ENCODE results near the gene REN. TPM values are rescaled to one million over a fixed set of nuclear protein-coding genes. Genes with fewer than 3 reads are reported as not detected.
A peak's percentile ranks its signal among the peaks of the same experiment; 100 is the strongest.

Gene REN
- total and polyA plus RNA-seq, 9 of the 15 experiments (the other 6 are each of a cell fraction or from before 2014, with no cell fraction given) = 1.7 to 9.9 (median 3.1) TPM

DNA sequence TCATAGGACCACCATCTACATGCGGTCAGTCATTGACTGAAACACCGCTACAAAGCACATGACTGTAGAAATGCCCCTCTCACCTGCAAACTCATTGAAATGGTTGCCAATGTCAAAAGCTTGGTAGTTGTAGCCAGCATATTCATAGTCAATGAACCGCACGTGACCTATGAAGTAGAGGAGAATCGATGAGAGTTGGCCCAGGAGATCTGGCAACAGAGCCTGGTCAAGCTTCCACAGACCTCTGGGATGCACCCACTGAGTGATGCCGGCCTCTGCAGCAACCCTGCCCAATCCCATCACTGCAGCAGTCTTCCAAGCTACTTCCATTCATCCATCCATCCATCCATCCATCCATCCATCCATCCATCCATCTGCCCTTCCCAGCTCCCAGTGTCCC, 26.2 kb downstream of the REN start:
- in situ Hi-C loops (cut with MboI) (no loop called here), intact Hi-C loops (cut with micrococcal nuclease) (no loop called here)
- Histone ChIP-seq H3K79me2 (ENCODE audit: control insufficient read depth, insufficient read depth, low read length) (no peaks in the 10 kb centered on the region), H4K20me1 (replicated peaks; ENCODE audit: control insufficient read depth, insufficient read depth, low read length) (peaks cover 6% of the 10 kb centered on the region; the same call in 1 of the 2 replicates), H3K27ac (ENCODE audit: extremely low read depth, low read depth, low read length) (no peak overlapping the region), H2AFZ (ENCODE audit: low read depth, low read length) (no peak overlapping the region), H3K9me1 (ENCODE audit: control insufficient read depth, insufficient read depth, low read length) (no peaks in the 10 kb centered on the region), H3K27me3 (ENCODE audit: control insufficient read depth in 2 of 2, insufficient read depth in 2 of 2, low read length in 2 of 2) (peaks cover 27 to 55% of the 10 kb centered on the region in 2 experiments; a peak in 4 of 5 replicates), H3K4me2 (ENCODE audit: insufficient read depth, low read length) (no peak overlapping the region), H3K9me3 (replicated peaks; ENCODE audit: control insufficient read depth, insufficient read depth, low read depth, low read length) (no peaks in the 10 kb centered on the region), H3K36me3 (ENCODE audit: control insufficient read depth, insufficient read depth, low read length) (no peaks in the 10 kb centered on the region), H3K9ac (ENCODE audit: insufficient read depth in 1 of 2, low read depth in 2 of 2, low read length in 2 of 2) (no peak overlapping the region), H3K4me1 (replicated peaks in 1 of 2; ENCODE audit: control insufficient read depth in 2 of 2, insufficient read depth in 2 of 2, low read length in 2 of 2) (no peaks in the 10 kb centered on the region), H3K4me3 (no peak overlapping the region)
- ChIA-PET CTCF (ENCODE audit: low intra/inter-chr PET ratio) (no interaction called here), POLR2A (interaction anchor here (0.6 kb wide), 2 partner anchors 228 to 572 kb away, joined by 3 read pairs; no protein-coding TSS in a partner anchor)
- TF ChIP-seq ZNF224 (CRISPR knock-in tag; IDR thresholded peaks at IDR 0.05) = no peak
- no TSS peak for BruUV-seq (replicated peaks)
- ATAC-seq (no peak), DNase-seq (ENCODE audit: extremely low read depth in 1 of 4, low spot score in 3 of 4) (no peak), FAIRE-seq (no peak)
- WGBS (ENCODE audit: insufficient coverage, low coverage, missing lambda C conversion rate) = 4% methylated on average over 6 of the region's 6 CpGs

DNA sequence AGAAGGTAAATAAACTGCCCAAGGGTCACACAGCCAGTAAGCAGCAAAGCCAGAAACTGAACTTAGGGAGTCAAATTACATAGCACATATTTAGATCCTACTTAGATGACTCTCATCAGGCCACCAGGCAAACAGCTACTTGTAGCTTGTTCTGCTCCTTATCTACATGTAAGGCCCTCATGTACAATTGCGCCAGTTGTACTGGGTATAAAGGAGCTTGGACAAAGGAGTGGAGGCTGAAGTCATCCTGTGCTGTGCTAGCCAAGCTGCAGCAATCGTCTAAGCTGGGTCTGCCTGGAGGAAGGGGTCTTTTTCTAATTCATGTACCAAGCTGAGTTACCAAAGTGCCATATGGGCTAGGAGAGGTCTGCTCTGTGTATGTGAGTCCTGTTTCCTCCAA, 27.0 kb downstream of the REN start:
- Histone ChIP-seq H3K4me1 (replicated peaks in 1 of 2; ENCODE audit: control insufficient read depth in 2 of 2, insufficient read depth in 2 of 2, low read length in 2 of 2) (no peaks in the 10 kb centered on the region), H3K36me3 (ENCODE audit: control insufficient read depth, insufficient read depth, low read length) (no peaks in the 10 kb centered on the region), H2AFZ (ENCODE audit: low read depth, low read length) (no peak overlapping the region), H3K4me2 (ENCODE audit: insufficient read depth, low read length) (no peak overlapping the region), H3K9ac (ENCODE audit: insufficient read depth in 1 of 2, low read depth in 2 of 2, low read length in 2 of 2) (no peak overlapping the region), H3K9me3 (replicated peaks; ENCODE audit: control insufficient read depth, insufficient read depth, low read depth, low read length) (no peaks in the 10 kb centered on the region), H3K27ac (ENCODE audit: extremely low read depth, low read depth, low read length) (no peak overlapping the region), H3K9me1 (ENCODE audit: control insufficient read depth, insufficient read depth, low read length) (no peaks in the 10 kb centered on the region), H4K20me1 (replicated peaks; ENCODE audit: control insufficient read depth, insufficient read depth, low read length) (peaks cover 6% of the 10 kb centered on the region; the same call in 1 of the 2 replicates), H3K4me3 (no peak overlapping the region), H3K79me2 (ENCODE audit: control insufficient read depth, insufficient read depth, low read length) (no peaks in the 10 kb centered on the region), H3K27me3 (ENCODE audit: control insufficient read depth in 2 of 2, insufficient read depth in 2 of 2, low read length in 2 of 2) (peaks cover 31 to 57% of the 10 kb centered on the region in 2 experiments; a peak in 4 of 5 replicates)
- CTCF ChIA-PET (ENCODE audit: low intra/inter-chr PET ratio) = no interaction called here
- TF ChIP-seq, protein P1, sequence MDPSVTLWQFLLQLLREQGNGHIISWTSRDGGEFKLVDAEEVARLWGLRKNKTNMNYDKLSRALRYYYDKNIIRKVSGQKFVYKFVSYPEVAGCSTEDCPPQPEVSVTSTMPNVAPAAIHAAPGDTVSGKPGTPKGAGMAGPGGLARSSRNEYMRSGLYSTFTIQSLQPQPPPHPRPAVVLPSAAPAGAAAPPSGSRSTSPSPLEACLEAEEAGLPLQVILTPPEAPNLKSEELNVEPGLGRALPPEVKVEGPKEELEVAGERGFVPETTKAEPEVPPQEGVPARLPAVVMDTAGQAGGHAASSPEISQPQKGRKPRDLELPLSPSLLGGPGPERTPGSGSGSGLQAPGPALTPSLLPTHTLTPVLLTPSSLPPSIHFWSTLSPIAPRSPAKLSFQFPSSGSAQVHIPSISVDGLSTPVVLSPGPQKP (CRISPR knock-in tag; IDR thresholded peaks at IDR 0.05) = no peak
- TF ChIP-seq ZNF431 (CRISPR knock-in tag; IDR thresholded peaks at IDR 0.05) (no peak), ZFP1 (CRISPR knock-in tag; IDR thresholded peaks at IDR 0.05) (peak; percentile 88)
- TF ChIP-seq, protein P2, sequence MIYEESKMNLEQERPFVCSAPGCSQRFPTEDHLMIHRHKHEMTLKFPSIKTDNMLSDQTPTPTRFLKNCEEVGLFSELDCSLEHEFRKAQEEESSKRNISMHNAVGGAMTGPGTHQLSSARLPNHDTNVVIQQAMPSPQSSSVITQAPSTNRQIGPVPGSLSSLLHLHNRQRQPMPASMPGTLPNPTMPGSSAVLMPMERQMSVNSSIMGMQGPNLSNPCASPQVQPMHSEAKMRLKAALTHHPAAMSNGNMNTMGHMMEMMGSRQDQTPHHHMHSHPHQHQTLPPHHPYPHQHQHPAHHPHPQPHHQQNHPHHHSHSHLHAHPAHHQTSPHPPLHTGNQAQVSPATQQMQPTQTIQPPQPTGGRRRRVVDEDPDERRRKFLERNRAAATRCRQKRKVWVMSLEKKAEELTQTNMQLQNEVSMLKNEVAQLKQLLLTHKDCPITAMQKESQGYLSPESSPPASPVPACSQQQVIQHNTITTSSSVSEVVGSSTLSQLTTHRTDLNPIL (CRISPR knock-in tag; IDR thresholded peaks at IDR 0.05) = no peak
- 0% methylated on average over 2 of the region's 2 CpGs for WGBS (ENCODE audit: insufficient coverage, low coverage, missing lambda C conversion rate)
- FAIRE-seq (no peak), ATAC-seq (no peak), DNase-seq (ENCODE audit: extremely low read depth in 1 of 4, low spot score in 3 of 4) (no peak)
- BruUV-seq (replicated peaks) = no TSS peak
- in situ Hi-C loops (cut with MboI) (no loop called here), intact Hi-C loops (cut with micrococcal nuclease) (no loop called here)
- POLR2A ChIA-PET = interaction anchor here (0.5 to 2.7 kb wide), 2 partner anchors 10 to 231 kb away, joined by 3 to 9 read pairs; no protein-coding TSS in a partner anchor

Data from K562 (cell line).